HG02623 (cell line): Measurements from ENCODE around the gene KCNMB4.

Source experiments
- ATAC-seq: cut with Tn5 transposase; IDR thresholded peaks from one replicate; pipeline ENCODE4 v1.9.1; 2021; ENCODE audit warnings: moderate library complexity; ENCODE audit not compliant: unreplicated experiment

Gene KCNMB4

DNA sequence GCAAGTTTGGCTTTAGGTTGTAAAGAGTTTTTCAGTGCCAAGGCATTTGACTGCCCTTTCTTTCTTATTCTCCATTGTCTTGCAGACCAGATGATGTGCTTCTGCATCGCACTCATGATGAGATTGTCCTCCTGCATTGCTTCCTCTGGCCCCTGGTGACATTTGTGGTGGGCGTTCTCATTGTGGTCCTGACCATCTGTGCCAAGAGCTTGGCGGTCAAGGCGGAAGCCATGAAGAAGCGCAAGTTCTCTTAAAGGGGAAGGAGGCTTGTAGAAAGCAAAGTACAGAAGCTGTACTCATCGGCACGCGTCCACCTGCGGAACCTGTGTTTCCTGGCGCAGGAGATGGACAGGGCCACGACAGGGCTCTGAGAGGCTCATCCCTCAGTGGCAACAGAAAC, 64.3 kb downstream of the KCNMB4 start:
- no peak for ATAC-seq

GRCh38 chr12:70436836-70437235, 70.7 kb downstream of the KCNMB4 start:
- ATAC-seq, result no peak

DNA sequence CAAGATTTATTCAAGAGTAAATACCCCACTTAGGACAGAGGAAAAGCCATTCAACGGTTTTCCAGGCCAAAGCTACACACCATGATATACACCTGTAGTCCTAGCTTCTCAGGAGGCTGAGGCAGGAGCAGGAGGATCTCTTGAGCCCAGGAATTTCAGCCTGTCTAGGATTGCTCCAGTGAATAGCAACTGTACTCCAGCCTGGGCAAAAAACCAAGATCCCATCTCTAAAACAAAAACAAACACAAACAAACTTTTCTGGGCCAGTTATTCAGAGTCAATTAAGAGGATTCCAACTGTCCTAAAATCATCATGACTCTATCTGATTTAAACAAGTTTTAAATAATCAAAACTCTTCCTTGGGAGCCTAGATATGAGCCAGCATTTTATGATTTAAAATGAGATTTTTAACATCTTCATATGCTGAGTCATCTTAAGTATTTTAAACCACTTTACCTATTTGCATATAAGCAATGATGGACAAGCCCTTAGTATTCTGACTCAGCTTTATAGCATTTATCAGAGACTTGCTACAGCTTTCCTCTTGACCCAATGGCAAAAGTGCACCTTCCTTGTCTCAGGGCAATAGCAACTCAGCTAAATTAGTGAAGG, 77.1 kb downstream of the KCNMB4 start:
- ATAC-seq, result no peak

- no peak for ATAC-seq
These were observed 78.8 kb downstream of the KCNMB4 start for GRCh38 chr12:70444903-70445302.

DNA sequence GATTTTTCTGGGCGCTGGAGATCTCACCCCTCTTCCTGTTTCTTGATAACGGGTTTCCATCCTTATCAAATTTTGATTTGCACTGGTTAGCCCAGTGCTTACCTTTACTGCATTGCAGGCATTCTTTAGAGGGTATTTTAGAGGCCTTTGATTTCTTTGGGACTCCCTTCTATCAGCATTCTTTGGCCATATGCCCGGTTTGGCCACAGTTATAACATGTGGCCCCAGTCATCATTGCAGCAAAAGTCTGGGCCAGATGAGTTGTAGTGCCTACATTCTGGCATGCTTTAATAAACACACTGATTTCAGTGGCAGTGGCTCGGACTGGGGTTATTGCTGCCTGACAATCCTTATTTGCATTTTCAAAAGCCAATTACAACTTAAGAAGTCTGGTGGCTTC, 82.3 kb downstream of the KCNMB4 start:
- ATAC-seq, result no peak

DNA sequence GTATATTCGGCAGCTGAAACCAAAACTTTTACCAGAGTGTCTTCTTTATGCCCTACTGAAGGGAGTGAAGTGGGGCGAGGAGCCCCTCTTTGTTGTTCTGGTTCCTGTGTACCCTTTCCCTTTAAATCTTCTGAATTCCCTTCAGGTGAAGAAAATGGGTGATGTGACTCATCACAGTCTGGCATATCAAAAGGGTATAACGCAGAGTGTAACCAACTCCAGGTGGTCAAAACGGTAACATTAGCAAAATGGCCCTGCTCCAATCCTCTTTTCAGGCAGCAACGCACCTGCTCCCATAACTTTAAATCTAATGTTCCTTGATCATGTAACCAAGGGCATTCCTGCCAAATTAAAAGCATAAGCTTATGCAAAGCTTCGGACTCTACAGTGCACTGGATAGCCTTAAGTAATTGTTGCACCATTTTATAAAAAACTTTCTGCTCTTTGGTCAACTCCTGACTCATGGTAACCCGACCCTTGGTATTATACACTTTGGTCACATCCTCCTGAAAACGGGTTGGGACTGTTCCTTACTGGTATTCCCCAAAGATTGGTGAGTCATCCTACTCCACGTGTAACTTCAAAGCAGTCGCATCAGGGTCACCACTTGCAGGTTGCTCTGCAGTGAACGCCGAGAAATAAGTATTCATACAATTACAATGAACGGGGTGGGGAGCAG, 83.1 kb downstream of the KCNMB4 start:
- no peak for ATAC-seq

GRCh38 chr12:70449753-70450341, 83.8 kb downstream of the KCNMB4 start:
- ATAC-seq, result no peak

GRCh38 chr12:70451528-70451927, 85.4 kb downstream of the KCNMB4 start:
- ATAC-seq, result no peak

GRCh38 chr12:70456953-70457352, 90.9 kb downstream of the KCNMB4 start:
- ATAC-seq, result no peak

DNA sequence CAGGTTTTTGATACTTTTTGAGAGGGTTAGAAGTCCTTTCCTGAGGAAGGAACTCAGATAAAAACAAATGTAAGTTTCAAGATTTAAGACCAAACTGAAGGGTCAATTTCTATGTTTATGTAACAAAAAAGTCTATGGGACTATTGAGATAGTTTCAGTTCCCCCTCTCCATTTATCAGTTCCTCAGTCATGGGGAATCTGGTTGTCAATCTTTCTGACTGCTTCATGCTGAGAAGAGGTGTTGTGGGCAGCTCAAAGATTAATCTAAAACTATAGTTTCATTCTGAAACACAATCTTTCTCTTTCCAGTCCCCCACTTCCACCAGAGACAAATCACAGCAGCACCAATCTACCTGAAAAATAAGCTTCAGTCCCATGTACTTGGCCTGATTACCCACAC, 93.7 kb downstream of the KCNMB4 start:
- no peak for ATAC-seq

GRCh38 chr12:70463997-70464396, 97.9 kb downstream of the KCNMB4 start:
- no peak for ATAC-seq

- no peak for ATAC-seq
These were observed 100.7 kb downstream of the KCNMB4 start for GRCh38 chr12:70466753-70467152.

DNA sequence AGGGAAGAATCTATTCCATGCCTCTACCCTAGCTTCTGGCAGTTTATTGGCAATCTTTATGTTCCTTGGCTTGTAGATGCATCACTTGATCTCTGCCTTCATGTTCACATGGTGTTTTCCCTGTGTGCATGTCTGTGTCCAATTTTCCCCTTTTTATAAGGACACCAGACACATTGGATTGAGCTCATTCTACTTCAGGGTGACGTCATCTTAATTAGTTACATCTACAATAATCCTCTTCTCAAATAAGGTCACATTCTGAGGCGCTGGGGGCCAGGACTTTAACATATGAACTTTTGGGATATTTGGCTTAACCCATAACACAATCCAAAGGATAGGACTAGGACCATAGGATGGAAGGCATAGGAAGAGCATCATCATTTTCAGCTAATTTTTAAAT, 101.4 kb downstream of the KCNMB4 start:
- ATAC-seq, result no peak

DNA sequence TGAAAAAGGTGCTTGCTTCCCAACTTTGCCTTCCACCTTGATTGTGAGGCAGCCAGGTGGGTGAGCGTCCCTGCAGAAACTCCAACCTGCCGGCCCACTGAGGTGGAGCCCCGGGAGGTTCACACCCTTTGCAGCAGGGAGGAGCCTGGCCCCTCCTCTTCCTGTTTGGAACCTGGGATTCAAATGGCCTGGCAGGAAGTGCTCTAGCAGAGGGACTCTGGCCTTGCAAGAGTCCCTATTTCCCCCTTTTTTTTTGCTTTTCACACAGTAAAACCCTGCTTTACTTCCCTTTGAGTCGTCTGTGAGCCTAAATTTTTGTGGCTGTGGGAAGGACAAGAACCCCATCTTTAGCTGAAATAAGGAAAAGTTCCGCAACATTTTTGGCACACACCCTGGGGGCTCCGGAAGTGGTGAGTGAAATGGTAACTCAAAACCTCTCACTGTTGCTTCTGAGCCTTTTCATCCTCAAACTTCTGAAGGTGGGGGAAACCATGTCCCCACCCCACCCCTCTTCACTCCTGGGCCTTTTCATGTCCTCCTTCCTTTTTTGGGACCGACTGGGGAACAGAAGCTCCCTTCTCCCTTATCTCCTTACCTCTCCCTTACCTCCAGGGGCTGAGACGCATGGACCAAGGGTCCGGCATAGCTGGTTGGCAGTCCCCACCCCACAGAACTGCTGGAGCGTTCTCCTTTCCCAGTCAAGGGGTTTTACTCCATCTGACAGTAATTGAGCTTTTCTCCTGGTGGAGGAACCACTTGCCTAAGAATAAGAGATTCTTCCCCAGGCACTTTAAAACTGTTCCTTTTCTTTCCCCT, 102.0 kb downstream of the KCNMB4 start:
- no peak for ATAC-seq

GRCh38 chr12:70468741-70469140, 102.7 kb downstream of the KCNMB4 start:
- no peak for ATAC-seq

DNA sequence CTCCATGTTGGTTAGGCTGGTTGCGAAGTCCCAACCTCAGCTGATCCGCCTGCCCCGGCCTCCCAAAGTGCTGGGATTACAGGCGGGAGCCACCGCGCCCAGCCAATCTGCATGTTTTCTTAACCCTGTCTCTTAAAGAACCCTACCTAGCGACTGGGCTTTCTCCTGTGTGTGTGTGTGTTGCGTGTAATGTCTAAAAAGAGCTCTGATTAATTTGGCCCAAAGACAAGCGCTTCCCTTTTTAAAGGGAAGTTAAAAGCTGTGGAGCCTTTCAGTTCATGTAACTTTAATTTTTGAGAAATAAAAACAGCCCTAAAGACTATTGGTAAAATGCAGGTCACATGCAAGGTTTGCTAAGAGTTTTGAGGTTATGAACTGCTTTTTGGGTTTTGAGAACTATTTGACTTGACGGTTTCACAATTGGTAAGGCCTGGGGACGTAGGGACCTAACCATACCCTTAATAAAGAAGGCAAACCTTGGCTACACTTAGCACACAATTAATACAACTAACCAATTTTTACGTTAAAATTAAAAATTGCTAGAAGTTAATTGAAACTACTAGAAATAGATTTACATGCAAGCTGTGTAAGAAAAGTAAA, 103.2 kb downstream of the KCNMB4 start:
- no peak for ATAC-seq

- no peak for ATAC-seq
These were observed 116.7 kb downstream of the KCNMB4 start for GRCh38 chr12:70482764-70483163.
